GM10847 (cell line): ENCODE data around the gene MAP3K8.

Source experiments
- POLR2A ChIP-seq: IDR thresholded peaks from 2 replicates; pipeline ENCODE4 v1.6.1; 2011; ENCODE audit not compliant: insufficient read length; ENCODE audit errors: extremely low read depth

Gene MAP3K8

GRCh38 chr10:30491916-30492515 lies 58.0 kb downstream of the MAP3K8 start:
- no peak for TF ChIP-seq POLR2A

GRCh38 chr10:30493609-30494530 lies 59.9 kb downstream of the MAP3K8 start:
- no peak for TF ChIP-seq POLR2A

- TF ChIP-seq POLR2A: no peak
These were observed 60.6 kb downstream of the MAP3K8 start for GRCh38 chr10:30494558-30494957.

- no peak for TF ChIP-seq POLR2A
These were observed 61.7 kb downstream of the MAP3K8 start for GRCh38 chr10:30495687-30496086.

GRCh38 chr10:30499816-30500215 lies 65.8 kb downstream of the MAP3K8 start:
- TF ChIP-seq POLR2A: no peak

GRCh38 chr10:30500534-30500933 lies 66.5 kb downstream of the MAP3K8 start:
- no peak for TF ChIP-seq POLR2A

GRCh38 chr10:30500963-30501504 lies 67.0 kb downstream of the MAP3K8 start:
- TF ChIP-seq POLR2A: no peak

- no peak for TF ChIP-seq POLR2A
These were observed 68.5 kb downstream of the MAP3K8 start for GRCh38 chr10:30502266-30503060.

GRCh38 chr10:30503700-30504266 lies 69.8 kb downstream of the MAP3K8 start:
- no peak for TF ChIP-seq POLR2A

- TF ChIP-seq POLR2A: no peak
These were observed 71.7 kb downstream of the MAP3K8 start for GRCh38 chr10:30505543-30506298.

GRCh38 chr10:30509508-30509907 lies 75.5 kb downstream of the MAP3K8 start:
- no peak for TF ChIP-seq POLR2A

- no peak for TF ChIP-seq POLR2A
These were observed 76.4 kb downstream of the MAP3K8 start for GRCh38 chr10:30510184-30510931.

- TF ChIP-seq POLR2A: no peak
These were observed 77.1 kb downstream of the MAP3K8 start for GRCh38 chr10:30510932-30511700.
